HG03159 (cell line): ENCODE results near the gene MCRIP1.

Experiments used
- ATAC-seq: cut with Tn5 transposase; IDR thresholded peaks from one replicate; pipeline ENCODE4 v1.9.1; 2021; ENCODE audit warnings: mild to moderate bottlenecking, moderate library complexity; ENCODE audit not compliant: unreplicated experiment

Gene MCRIP1

GRCh38 chr17:81821603-81822311 lies 11.3 kb downstream of the MCRIP1 start:
- ATAC-seq: no peak

GRCh38 chr17:81821147-81821546 lies 11.9 kb downstream of the MCRIP1 start:
- ATAC-seq: no peak

GRCh38 chr17:81819708-81820107 lies 13.4 kb downstream of the MCRIP1 start:
- ATAC-seq: no peak

GRCh38 chr17:81817758-81818147 lies 15.3 kb downstream of the MCRIP1 start:
- no peak for ATAC-seq

GRCh38 chr17:81815646-81815986 lies 17.5 kb downstream of the MCRIP1 start:
- no peak for ATAC-seq

- ATAC-seq: no peak
Measured at GRCh38 chr17:81814748-81815645, 18.1 kb downstream of the MCRIP1 start.

GRCh38 chr17:81813861-81814683 lies 19.0 kb downstream of the MCRIP1 start:
- no peak for ATAC-seq

GRCh38 chr17:81813371-81813684 lies 19.8 kb downstream of the MCRIP1 start:
- ATAC-seq: no peak

- no peak for ATAC-seq
Measured at GRCh38 chr17:81812571-81813370, 20.3 kb downstream of the MCRIP1 start.

- no peak for ATAC-seq
Measured at GRCh38 chr17:81811705-81812570, 21.2 kb downstream of the MCRIP1 start.

- no peak for ATAC-seq
Measured at GRCh38 chr17:81810892-81811704, 22.0 kb downstream of the MCRIP1 start.

GRCh38 chr17:81810476-81810875 lies 22.6 kb downstream of the MCRIP1 start:
- no peak for ATAC-seq

- ATAC-seq: no peak
Measured at GRCh38 chr17:81809556-81809998, 23.5 kb downstream of the MCRIP1 start.

GRCh38 chr17:81808778-81809555 lies 24.1 kb downstream of the MCRIP1 start:
- no peak for ATAC-seq

GRCh38 chr17:81807839-81808238 lies 25.3 kb downstream of the MCRIP1 start:
- no peak for ATAC-seq

GRCh38 chr17:81807210-81807719 lies 25.8 kb downstream of the MCRIP1 start:
- ATAC-seq: no peak

- ATAC-seq: no peak
Measured at GRCh38 chr17:81806461-81807209, 26.5 kb downstream of the MCRIP1 start.
